ENCODE results near the gene SPDYC. TPM values are rescaled to one million over a fixed set of nuclear protein-coding genes. Genes with fewer than 3 reads are reported as not detected.

SPDYC gene
- total and polyA plus RNA-seq, 9 of the 15 experiments (the other 6 are each of a cell fraction or from before 2014, with no cell fraction given) = 4.4 to 18.8 (median 9.2) TPM

GRCh38 chr11:65169164-65169641, 830 bp upstream of the SPDYC start (continued):
- TF ChIP-seq YY1 (IDR thresholded peaks at IDR 0.05; ENCODE audit: borderline replicate concordance in 1 of 3, control insufficient read depth in 1 of 3, extremely low read depth in 1 of 3, insufficient read depth in 3 of 3, insufficient read length in 1 of 3, insufficient replicate concordance in 2 of 3, low read depth in 1 of 3, low read length in 2 of 3) = peak in 1 of 3 experiments; percentile 1
- TF ChIP-seq ELK1 (CRISPR knock-in tag; IDR thresholded peaks at IDR 0.05) = no peak
- TF ChIP-seq STAT6 (CRISPR knock-in tag; IDR thresholded peaks at IDR 0.05) = no peak
- no peak for TF ChIP-seq TCF7L2 (IDR thresholded peaks at IDR 0.05; ENCODE audit: low read depth, low read length)
- TF ChIP-seq RCOR1 (IDR thresholded peaks at IDR 0.05; ENCODE audit: borderline replicate concordance in 1 of 2, low read depth in 2 of 2, low read length in 2 of 2) = peak in 1 of 2 experiments; percentile 75; a peak in 2 of 4 replicates
- TF ChIP-seq HNRNPH1 (optimal IDR thresholded peaks at IDR 0.05; ENCODE audit: low read depth, low read length) = no peak
- TF ChIP-seq, protein P1, sequence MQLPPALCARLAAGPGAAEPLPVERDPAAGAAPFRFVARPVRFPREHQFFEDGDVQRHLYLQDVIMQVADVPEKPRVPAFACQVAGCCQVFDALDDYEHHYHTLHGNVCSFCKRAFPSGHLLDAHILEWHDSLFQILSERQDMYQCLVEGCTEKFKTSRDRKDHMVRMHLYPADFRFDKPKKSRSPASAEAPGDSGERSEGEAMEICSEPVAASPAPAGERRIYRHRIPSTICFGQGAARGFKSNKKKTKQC (CRISPR knock-in tag; IDR thresholded peaks at IDR 0.05) = no peak
- no peak for TF ChIP-seq ZSCAN32 (CRISPR knock-in tag; IDR thresholded peaks at IDR 0.05)
- TF ChIP-seq, protein P2, sequence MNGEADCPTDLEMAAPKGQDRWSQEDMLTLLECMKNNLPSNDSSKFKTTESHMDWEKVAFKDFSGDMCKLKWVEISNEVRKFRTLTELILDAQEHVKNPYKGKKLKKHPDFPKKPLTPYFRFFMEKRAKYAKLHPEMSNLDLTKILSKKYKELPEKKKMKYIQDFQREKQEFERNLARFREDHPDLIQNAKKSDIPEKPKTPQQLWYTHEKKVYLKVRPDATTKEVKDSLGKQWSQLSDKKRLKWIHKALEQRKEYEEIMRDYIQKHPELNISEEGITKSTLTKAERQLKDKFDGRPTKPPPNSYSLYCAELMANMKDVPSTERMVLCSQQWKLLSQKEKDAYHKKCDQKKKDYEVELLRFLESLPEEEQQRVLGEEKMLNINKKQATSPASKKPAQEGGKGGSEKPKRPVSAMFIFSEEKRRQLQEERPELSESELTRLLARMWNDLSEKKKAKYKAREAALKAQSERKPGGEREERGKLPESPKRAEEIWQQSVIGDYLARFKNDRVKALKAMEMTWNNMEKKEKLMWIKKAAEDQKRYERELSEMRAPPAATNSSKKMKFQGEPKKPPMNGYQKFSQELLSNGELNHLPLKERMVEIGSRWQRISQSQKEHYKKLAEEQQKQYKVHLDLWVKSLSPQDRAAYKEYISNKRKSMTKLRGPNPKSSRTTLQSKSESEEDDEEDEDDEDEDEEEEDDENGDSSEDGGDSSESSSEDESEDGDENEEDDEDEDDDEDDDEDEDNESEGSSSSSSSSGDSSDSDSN (IDR thresholded peaks at IDR 0.05; ENCODE audit: borderline replicate concordance in 1 of 2, low read depth in 2 of 2, low read length in 2 of 2) = 0 out of 4 replicates have a peak, but pooled peaks of 1 of the 2 experiments have one; percentile 34
- no peak for TF ChIP-seq ZNF778 (CRISPR knock-in tag; IDR thresholded peaks at IDR 0.05)
- TF ChIP-seq ZNF444 (CRISPR knock-in tag; IDR thresholded peaks at IDR 0.05) = no peak
- no peak for TF ChIP-seq RFX1 (IDR thresholded peaks at IDR 0.05)
- TF ChIP-seq THAP7 (CRISPR knock-in tag; IDR thresholded peaks at IDR 0.05) = no peak
- peak; percentile 85 for TF ChIP-seq ARID1B (IDR thresholded peaks at IDR 0.05)
- TF ChIP-seq, protein P3, sequence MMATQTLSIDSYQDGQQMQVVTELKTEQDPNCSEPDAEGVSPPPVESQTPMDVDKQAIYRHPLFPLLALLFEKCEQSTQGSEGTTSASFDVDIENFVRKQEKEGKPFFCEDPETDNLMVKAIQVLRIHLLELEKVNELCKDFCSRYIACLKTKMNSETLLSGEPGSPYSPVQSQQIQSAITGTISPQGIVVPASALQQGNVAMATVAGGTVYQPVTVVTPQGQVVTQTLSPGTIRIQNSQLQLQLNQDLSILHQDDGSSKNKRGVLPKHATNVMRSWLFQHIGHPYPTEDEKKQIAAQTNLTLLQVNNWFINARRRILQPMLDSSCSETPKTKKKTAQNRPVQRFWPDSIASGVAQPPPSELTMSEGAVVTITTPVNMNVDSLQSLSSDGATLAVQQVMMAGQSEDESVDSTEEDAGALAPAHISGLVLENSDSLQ (IDR thresholded peaks at IDR 0.05) = peak; percentile 70
